HG02938 (cell line): ENCODE data around the gene NFATC2.

Experiments
- ATAC-seq: cut with Tn5 transposase; IDR thresholded peaks from one replicate; pipeline ENCODE4 v1.9.1; 2021; ENCODE audit warnings: mild to moderate bottlenecking, moderate library complexity; ENCODE audit not compliant: unreplicated experiment

NFATC2 gene

GRCh38 chr20:51522207-51522606 lies 20.3 kb downstream of the NFATC2 start:
- ATAC-seq, result no peak

GRCh38 chr20:51517839-51518238 lies 24.7 kb downstream of the NFATC2 start:
- ATAC-seq, result no peak

GRCh38 chr20:51516855-51517254 lies 25.7 kb downstream of the NFATC2 start:
- ATAC-seq, result no peak

- ATAC-seq, result no peak
These were observed 27.7 kb downstream of the NFATC2 start for GRCh38 chr20:51514836-51515235.

- ATAC-seq, result no peak
These were observed 28.3 kb downstream of the NFATC2 start for GRCh38 chr20:51514249-51514648.

GRCh38 chr20:51513545-51513944 lies 29.0 kb downstream of the NFATC2 start:
- ATAC-seq, result no peak

GRCh38 chr20:51512645-51513044 lies 29.9 kb downstream of the NFATC2 start:
- no peak for ATAC-seq

GRCh38 chr20:51511861-51512619 lies 30.5 kb downstream of the NFATC2 start:
- no peak for ATAC-seq

- ATAC-seq, result no peak
These were observed 31.4 kb downstream of the NFATC2 start for GRCh38 chr20:51510936-51511605.

GRCh38 chr20:51510169-51510568 lies 32.4 kb downstream of the NFATC2 start:
- no peak for ATAC-seq

- no peak for ATAC-seq
These were observed 33.3 kb downstream of the NFATC2 start for GRCh38 chr20:51509208-51509607.

- ATAC-seq, result no peak
These were observed 33.7 kb downstream of the NFATC2 start for GRCh38 chr20:51508780-51509179.

- no peak for ATAC-seq
These were observed 34.4 kb downstream of the NFATC2 start for GRCh38 chr20:51508158-51508557.

- ATAC-seq, result no peak
These were observed 35.1 kb downstream of the NFATC2 start for GRCh38 chr20:51507216-51508036.

GRCh38 chr20:51506527-51507215 lies 35.8 kb downstream of the NFATC2 start:
- no peak for ATAC-seq

- no peak for ATAC-seq
These were observed 37.0 kb downstream of the NFATC2 start for GRCh38 chr20:51505566-51505965.

GRCh38 chr20:51503376-51503775 lies 39.1 kb downstream of the NFATC2 start:
- no peak for ATAC-seq

- no peak for ATAC-seq
These were observed 41.6 kb downstream of the NFATC2 start for GRCh38 chr20:51500936-51501335.

- peak; percentile 74 for ATAC-seq
These were observed 42.2 kb downstream of the NFATC2 start for GRCh38 chr20:51500311-51500710.

GRCh38 chr20:51498765-51499540 lies 43.6 kb downstream of the NFATC2 start:
- no peak for ATAC-seq
